ENCODE data around the gene NEB. TPM values are rescaled to one million over a fixed set of nuclear protein-coding genes. Genes with fewer than 3 reads are reported as not detected.

The NEB gene
- total RNA-seq, 3 donors from 2014 or later (not counting 1 experiment from before 2014, with no cell fraction given) = 5.0 to 5.7 (median 5.4) TPM

GRCh38 chr2:151672277-151672676, 62.0 kb downstream of the NEB start:
- 95% methylated on average over 4 of the region's 5 CpGs for WGBS (ENCODE audit: insufficient coverage)
- no peaks in the 10 kb centered on the region for H3K36me3 Mint-ChIP-seq
- H3K4me3 ChIP-seq (ENCODE audit: low read length) = no peak overlapping the region
- H3K27ac ChIP-seq (ENCODE audit: low read length) = no peak overlapping the region
- H3K27ac Mint-ChIP-seq = no peak overlapping the region
- no peaks in the 10 kb centered on the region for H3K27me3 ChIP-seq (ENCODE audit: control insufficient read depth, insufficient read depth, low read length)
- no peak overlapping the region for H3K4me3 Mint-ChIP-seq
- no peak for TF ChIP-seq CTCF (IDR thresholded peaks at IDR 0.05)
- no peaks in the 10 kb centered on the region for H3K36me3 ChIP-seq (ENCODE audit: control insufficient read depth, insufficient read depth, low read length)
- peaks cover 38 to 41% of the 10 kb centered on the region in 2 donors for H3K4me1 Mint-ChIP-seq
- intact Hi-C loops (cut with micrococcal nuclease) = no loop called here
- H3K4me1 ChIP-seq (ENCODE audit: control insufficient read depth, insufficient read depth, low read length) = peaks cover 15% of the 10 kb centered on the region
- H3K9me3 Mint-ChIP-seq = no peaks in the 10 kb centered on the region
- H3K9me3 ChIP-seq (ENCODE audit: control insufficient read depth, insufficient read depth, low read length) = no peaks in the 10 kb centered on the region
- DNase-seq (no peak), ATAC-seq (no peak)
- H3K27me3 Mint-ChIP-seq (ENCODE audit: low read depth in 2 of 2) = no peaks in the 10 kb centered on the region

GRCh38 chr2:151670846-151671597, 63.3 kb downstream of the NEB start:
- Histone ChIP-seq H3K27ac (ENCODE audit: low read length) (no peak overlapping the region), H3K4me3 (ENCODE audit: low read length) (no peak overlapping the region), H3K36me3 (ENCODE audit: control insufficient read depth, insufficient read depth, low read length) (no peaks in the 10 kb centered on the region), H3K9me3 (ENCODE audit: control insufficient read depth, insufficient read depth, low read length) (no peaks in the 10 kb centered on the region), H3K27me3 (ENCODE audit: control insufficient read depth, insufficient read depth, low read length) (no peaks in the 10 kb centered on the region), H3K4me1 (ENCODE audit: control insufficient read depth, insufficient read depth, low read length) (peaks cover 15% of the 10 kb centered on the region)
- Mint-ChIP-seq H3K9me3 (no peaks in the 10 kb centered on the region), H3K36me3 (no peaks in the 10 kb centered on the region), H3K27ac (no peak overlapping the region), H3K4me3 (no peak overlapping the region), H3K4me1 (peaks cover 38 to 41% of the 10 kb centered on the region in 2 donors), H3K27me3 (ENCODE audit: low read depth in 2 of 2) (no peaks in the 10 kb centered on the region)
- 96% methylated on average over 8 of the region's 9 CpGs for WGBS (ENCODE audit: insufficient coverage)
- no peak for DNase-seq
- intact Hi-C loops (cut with micrococcal nuclease) = no loop called here
- no peak for ATAC-seq
- no peak for TF ChIP-seq CTCF (IDR thresholded peaks at IDR 0.05)

GRCh38 chr2:151670346-151670745, 63.9 kb downstream of the NEB start:
- no peaks in the 10 kb centered on the region for H3K27me3 Mint-ChIP-seq (ENCODE audit: low read depth in 2 of 2)
- peak overlapping the region; percentile 24 to 78 for H3K27ac Mint-ChIP-seq
- Histone ChIP-seq H3K27ac (ENCODE audit: low read length) (no peak overlapping the region), H3K9me3 (ENCODE audit: control insufficient read depth, insufficient read depth, low read length) (no peaks in the 10 kb centered on the region), H3K36me3 (ENCODE audit: control insufficient read depth, insufficient read depth, low read length) (no peaks in the 10 kb centered on the region), H3K27me3 (ENCODE audit: control insufficient read depth, insufficient read depth, low read length) (no peaks in the 10 kb centered on the region), H3K4me1 (ENCODE audit: control insufficient read depth, insufficient read depth, low read length) (peaks cover 15% of the 10 kb centered on the region), H3K4me3 (ENCODE audit: low read length) (no peak overlapping the region)
- H3K36me3 Mint-ChIP-seq = no peaks in the 10 kb centered on the region
- WGBS (ENCODE audit: insufficient coverage) = 75% methylated on average over 7 of the region's 7 CpGs
- ATAC-seq (no peak), DNase-seq (no peak)
- peak overlapping the region; percentile 58 for H3K4me3 Mint-ChIP-seq
- H3K9me3 Mint-ChIP-seq = no peaks in the 10 kb centered on the region
- TF ChIP-seq CTCF (IDR thresholded peaks at IDR 0.05) = no peak
- intact Hi-C loops (cut with micrococcal nuclease) = no loop called here
- peaks cover 38 to 41% of the 10 kb centered on the region in 2 donors for H3K4me1 Mint-ChIP-seq
